Peyer's patch (tissue), 4 donors: ENCODE results near the gene SLC22A3.

Source experiments
- CTCF ChIP-seq, 6 experiments: fragments of 450-650 bp in 4 of 6; fragments of 200-600 bp in 2 of 6; sonication (generic) in 1 of 6; IDR thresholded peaks; one replicate each; pipeline ENCODE4 v1.5.1; 2017 to 2019; ENCODE audit warnings: antibody characterized with exemption in 6 of 6, mild to moderate bottlenecking in 3 of 6, moderate library complexity in 1 of 6
- POLR2A ChIP-seq, 2 donors: fragments of 450-650 bp; IDR thresholded peaks; one replicate each; pipeline ENCODE4 v1.5.1; 2017; ENCODE audit warnings: antibody characterized with exemption in 2 of 2, mild to moderate bottlenecking in 2 of 2, moderate library complexity in 2 of 2

- TF ChIP-seq POLR2A (IDR thresholded peaks at IDR 0.05), result no peak
- no peak for TF ChIP-seq CTCF (IDR thresholded peaks at IDR 0.05)
Observed at GRCh38 chr6:160365117-160365516, 16.9 kb downstream of the SLC22A3 start.
